Ishikawa (cell line): Measurements from ENCODE around the gene TIGD1.

Experiments used
- CEBPB ChIP-seq: IDR thresholded peaks from 2 replicates; pipeline ENCODE4 v1.6.1; 2012
- CREB1 ChIP-seq: IDR thresholded peaks from 2 replicates; pipeline ENCODE4 v1.6.1; 2012; ENCODE audit warnings: low read depth
- EGR1 ChIP-seq: IDR thresholded peaks from 2 replicates; pipeline ENCODE4 v1.6.1; 2012
- EP300 ChIP-seq: IDR thresholded peaks from 2 replicates; pipeline ENCODE4 v1.6.1; 2012; ENCODE audit warnings: borderline replicate concordance
- FOXM1 ChIP-seq: IDR thresholded peaks from 2 replicates; pipeline ENCODE4 v1.6.1; 2012; ENCODE audit warnings: low read depth, borderline replicate concordance
- MAX ChIP-seq: IDR thresholded peaks from 2 replicates; pipeline ENCODE4 v1.6.1; 2012
- NFIC ChIP-seq: IDR thresholded peaks from 2 replicates; pipeline ENCODE4 v1.6.1; 2012
- RAD21 ChIP-seq: IDR thresholded peaks from 2 replicates; pipeline ENCODE4 v1.6.1; 2012; ENCODE audit warnings: low read depth
- REST ChIP-seq: IDR thresholded peaks from 2 replicates; pipeline ENCODE4 v1.6.1; 2012; ENCODE audit warnings: low read depth, mild to moderate bottlenecking
- TAF1 ChIP-seq: IDR thresholded peaks from 2 replicates; pipeline ENCODE4 v1.6.1; 2012; ENCODE audit warnings: low read depth, mild to moderate bottlenecking
- TCF12 ChIP-seq: IDR thresholded peaks from 2 replicates; pipeline ENCODE4 v1.6.1; 2012; ENCODE audit warnings: low read depth
- TEAD4 ChIP-seq: IDR thresholded peaks from 2 replicates; pipeline ENCODE4 v1.6.1; 2012
- USF1 ChIP-seq: IDR thresholded peaks from 2 replicates; pipeline ENCODE4 v1.6.1; 2012
- YY1 ChIP-seq: IDR thresholded peaks from 2 replicates; pipeline ENCODE4 v1.6.1; 2012; ENCODE audit warnings: low read depth
- ZBTB7A ChIP-seq: IDR thresholded peaks from 2 replicates; pipeline ENCODE4 v1.6.1; 2012; ENCODE audit warnings: low read depth

Gene TIGD1

GRCh38 chr2:232526372-232526941, 23.9 kb downstream of the TIGD1 start:
- TF ChIP-seq ZBTB7A, result no peak

GRCh38 chr2:232525791-232526371, 24.5 kb downstream of the TIGD1 start, which contains the start of gene CHRND:
Gene CHRND (plus strand): TSS chr2:232526160. CDS start chr2:232526216, 56 bp downstream.
- 0 out of 2 replicates have a peak, but pooled peaks have one; percentile 30 for TF ChIP-seq YY1
- no peak for TF ChIP-seq TEAD4

- TF ChIP-seq CEBPB (no peak), ZBTB7A (no peak; the same call in 1 of the 2 replicates), CREB1 (no peak), TCF12 (no peak), TAF1 (no peak), FOXM1 (no peak), RAD21 (no peak), NFIC (no peak), TEAD4 (no peak), USF1 (no peak), REST (no peak), EP300 (no peak), MAX (no peak), YY1 (no peak), EGR1 (no peak)
Measured at GRCh38 chr2:232525199-232525598, 25.2 kb downstream of the TIGD1 start.

GRCh38 chr2:232524771-232525170, 25.6 kb downstream of the TIGD1 start:
- no peak for TF ChIP-seq TCF12
- no peak for TF ChIP-seq RAD21
- TF ChIP-seq NFIC, result no peak
- TF ChIP-seq EGR1, result no peak
- TF ChIP-seq ZBTB7A, result no peak
- TF ChIP-seq TAF1, result no peak
- TF ChIP-seq YY1, result no peak
- no peak for TF ChIP-seq MAX
- no peak for TF ChIP-seq FOXM1
- no peak for TF ChIP-seq CREB1
- TF ChIP-seq USF1, result no peak
- no peak for TF ChIP-seq REST
- no peak for TF ChIP-seq TEAD4
- no peak for TF ChIP-seq EP300
- no peak for TF ChIP-seq CEBPB

GRCh38 chr2:232523682-232524597, 26.4 kb downstream of the TIGD1 start:
- TF ChIP-seq TEAD4, result no peak
- no peak for TF ChIP-seq CEBPB
- TF ChIP-seq REST, result no peak
- no peak for TF ChIP-seq TCF12
- TF ChIP-seq FOXM1, result no peak
- TF ChIP-seq CREB1, result no peak
- TF ChIP-seq ZBTB7A, result no peak
- TF ChIP-seq YY1, result no peak
- no peak for TF ChIP-seq TAF1
- TF ChIP-seq EGR1, result no peak
- no peak for TF ChIP-seq USF1
- no peak for TF ChIP-seq NFIC
- no peak for TF ChIP-seq RAD21
- TF ChIP-seq EP300, result no peak
- no peak for TF ChIP-seq MAX
